ENCODE data around the gene CLECL1. TPM values are rescaled to one million over a fixed set of nuclear protein-coding genes. Genes with fewer than 3 reads are reported as not detected.
A peak's percentile ranks its signal among the peaks of the same experiment; 100 is the strongest.

Gene CLECL1
- total and polyA plus RNA-seq, 9 of the 15 experiments (the other 6 are each of a cell fraction or from before 2014, with no cell fraction given) = 0.13 to 0.25 TPM; not detected in 7

GRCh38 chr12:9673404-9674225 is 59.3 kb downstream of the CLECL1 start (continued):
- TF ChIP-seq CREB1 (IDR thresholded peaks at IDR 0.05) (no peak), CREB1 (CRISPR knock-in tag; IDR thresholded peaks at IDR 0.05) (no peak), ZNF224 (CRISPR knock-in tag; IDR thresholded peaks at IDR 0.05) (no peak), MNT (conservative IDR thresholded peaks at IDR 0.05) (no peak), ZKSCAN1 (IDR thresholded peaks at IDR 0.05; ENCODE audit: low read depth, low read length) (no peak), CHD4 (IDR thresholded peaks at IDR 0.05; ENCODE audit: insufficient read depth, insufficient replicate concordance, low read depth, low read length, poor library complexity, severe bottlenecking) (no peak), TAF15 (IDR thresholded peaks at IDR 0.05; ENCODE audit: low read depth, low read length) (no peak), KAT7 (CRISPR knock-in tag; IDR thresholded peaks at IDR 0.05; ENCODE audit: borderline replicate concordance) (no peak), SNAPC5 (CRISPR knock-in tag; IDR thresholded peaks at IDR 0.05) (no peak), RHOXF2B (CRISPR knock-in tag; conservative IDR thresholded peaks at IDR 0.05) (no peak), ADNP (tag; IDR thresholded peaks at IDR 0.05) (no peak), TAF1 (IDR thresholded peaks at IDR 0.05; ENCODE audit: control insufficient read depth, extremely low read depth, insufficient read depth, low read length, severe bottlenecking) (peak; percentile 28), ZBED1 (IDR thresholded peaks at IDR 0.05) (no peak), ETV1 (tag; conservative IDR thresholded peaks at IDR 0.05; ENCODE audit: low read depth) (peak; percentile 71), CREB3L1 (IDR thresholded peaks at IDR 0.05; ENCODE audit: borderline replicate concordance, low read depth) (no peak; the same call in 1 of the 2 replicates), NR2C1 (IDR thresholded peaks at IDR 0.05) (no peak), NR2C1 (tag; IDR thresholded peaks at IDR 0.05) (no peak), PRMT5 (CRISPR knock-in tag; IDR thresholded peaks at IDR 0.05) (no peak), SMARCB1 (IDR thresholded peaks at IDR 0.05; ENCODE audit: insufficient read length, low read depth) (no peak)
